ENCODE measurements around the gene PLA2G4E.

PLA2G4E gene

DNA sequence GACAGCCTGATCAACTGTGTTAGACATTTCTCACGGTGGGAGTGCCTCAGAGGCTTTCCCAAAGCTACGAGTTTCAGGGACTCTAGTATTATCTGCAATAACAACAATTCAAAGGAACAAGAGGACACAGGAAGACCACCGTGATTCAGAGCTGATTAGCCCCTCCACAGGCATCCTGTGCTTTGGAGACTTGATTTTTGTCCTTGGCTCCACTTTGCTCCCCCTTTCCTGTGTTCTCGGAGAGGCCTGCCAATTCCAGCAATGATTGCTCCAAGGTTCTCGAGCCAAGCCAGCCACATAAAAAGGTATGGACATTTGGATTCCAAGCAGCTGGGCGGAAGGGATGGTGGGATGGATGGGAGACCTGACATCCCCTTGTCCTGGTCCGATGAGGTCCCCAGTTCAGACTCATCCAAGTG lies 62.8 kb downstream of the PLA2G4E start:
- TF ChIP-seq CTCF (IDR thresholded peaks at IDR 0.05; ENCODE audit: control insufficient read depth, insufficient read depth, low read depth, low read length, missing control alignments) = no peak
- no peak overlapping the region for H3K4me3 ChIP-seq (ENCODE audit: control insufficient read depth, low read depth, low read length)
- DNase-seq (ENCODE audit: low read depth) = no peak

DNA sequence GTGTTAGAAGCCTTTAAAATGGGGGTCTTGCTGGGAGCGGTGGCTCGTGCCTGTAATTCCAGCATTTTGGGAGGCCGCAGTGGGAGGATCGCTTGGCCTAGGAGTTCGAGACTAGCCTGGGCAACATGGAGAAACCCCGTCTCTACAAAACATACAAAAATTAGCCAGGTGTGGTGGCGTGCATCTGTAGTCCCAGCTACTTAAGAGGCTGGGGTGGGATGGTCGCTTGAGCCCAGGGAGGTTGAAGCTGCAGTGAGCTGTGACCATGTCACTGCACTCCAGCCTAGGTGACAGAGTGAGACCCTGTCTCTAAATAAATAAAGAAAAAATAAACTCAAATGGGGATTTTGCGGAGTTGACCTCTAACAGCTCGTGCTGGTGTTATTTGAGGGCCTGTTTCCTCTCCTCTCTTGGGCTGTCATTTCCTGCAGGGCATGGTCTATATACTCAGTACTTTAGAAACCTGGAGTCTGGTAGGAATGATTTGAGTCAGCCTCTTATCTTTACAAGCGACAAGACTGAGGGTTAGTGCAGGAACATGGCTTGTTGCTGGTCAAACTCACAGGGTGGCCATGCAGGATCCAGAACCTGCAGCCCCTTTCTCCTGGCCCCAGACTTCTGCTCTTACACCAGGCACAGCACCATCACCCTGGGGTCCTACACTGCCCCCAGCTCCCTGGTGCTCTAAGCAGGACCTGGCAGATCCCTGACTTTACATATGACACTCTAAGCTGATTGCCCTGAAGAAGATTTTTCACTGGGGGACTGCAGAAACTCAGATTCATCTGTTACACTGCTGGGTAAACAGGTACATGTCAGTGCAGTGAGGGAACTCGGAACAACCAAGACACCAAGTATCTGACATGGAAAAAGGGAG lies 63.6 kb downstream of the PLA2G4E start:
- no peak for TF ChIP-seq CTCF (IDR thresholded peaks at IDR 0.05; ENCODE audit: control insufficient read depth, insufficient read depth, low read depth, low read length, missing control alignments)
- no peak overlapping the region for H3K4me3 ChIP-seq (ENCODE audit: control insufficient read depth, low read depth, low read length)
- DNase-seq (ENCODE audit: low read depth) = no peak

DNA sequence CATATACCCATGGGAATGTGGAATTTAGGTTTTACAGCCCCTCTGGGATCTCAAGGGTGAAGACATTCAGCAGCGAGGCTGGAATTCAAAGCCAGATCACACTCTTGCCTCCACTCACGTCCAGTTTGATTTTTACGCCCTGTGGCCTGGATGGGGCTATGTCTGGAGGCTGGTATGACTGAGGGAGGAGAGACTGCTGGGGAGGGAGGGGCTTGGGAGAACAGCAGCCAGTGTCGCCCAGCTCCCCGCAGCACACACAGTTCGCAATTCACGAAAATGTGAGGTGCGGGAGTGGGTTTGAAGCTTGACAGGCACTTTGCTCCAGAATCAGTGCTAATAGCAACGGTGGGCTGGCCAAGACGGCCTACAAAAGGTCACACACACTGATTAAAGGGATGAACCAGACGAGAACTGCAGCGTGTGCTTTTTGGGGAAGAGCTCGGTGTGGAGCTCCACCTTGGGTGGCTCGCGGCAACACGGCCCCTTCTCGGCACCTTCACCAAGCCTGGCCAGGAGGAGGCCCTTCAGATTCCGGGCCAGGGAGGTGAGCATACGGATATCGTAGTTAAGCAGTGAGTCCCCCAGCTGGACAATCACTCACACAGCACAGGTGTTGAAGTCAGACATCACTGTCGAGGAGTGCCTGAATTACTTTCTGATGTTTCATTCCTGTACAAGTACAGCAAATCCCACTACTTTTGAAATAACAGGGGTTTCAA lies 64.9 kb downstream of the PLA2G4E start:
- TF ChIP-seq CTCF (IDR thresholded peaks at IDR 0.05; ENCODE audit: control insufficient read depth, insufficient read depth, low read depth, low read length, missing control alignments) = no peak
- DNase-seq (ENCODE audit: low read depth) = no peak
- no peak overlapping the region for H3K4me3 ChIP-seq (ENCODE audit: control insufficient read depth, low read depth, low read length)

- no peak for TF ChIP-seq CTCF (IDR thresholded peaks at IDR 0.05; ENCODE audit: control insufficient read depth, insufficient read depth, low read depth, low read length, missing control alignments)
- no peak for DNase-seq (ENCODE audit: low read depth)
- no peak overlapping the region for H3K4me3 ChIP-seq (ENCODE audit: control insufficient read depth, low read depth, low read length)
Observed at GRCh38 chr15:41955100-41955499, 65.7 kb downstream of the PLA2G4E start.

DNA sequence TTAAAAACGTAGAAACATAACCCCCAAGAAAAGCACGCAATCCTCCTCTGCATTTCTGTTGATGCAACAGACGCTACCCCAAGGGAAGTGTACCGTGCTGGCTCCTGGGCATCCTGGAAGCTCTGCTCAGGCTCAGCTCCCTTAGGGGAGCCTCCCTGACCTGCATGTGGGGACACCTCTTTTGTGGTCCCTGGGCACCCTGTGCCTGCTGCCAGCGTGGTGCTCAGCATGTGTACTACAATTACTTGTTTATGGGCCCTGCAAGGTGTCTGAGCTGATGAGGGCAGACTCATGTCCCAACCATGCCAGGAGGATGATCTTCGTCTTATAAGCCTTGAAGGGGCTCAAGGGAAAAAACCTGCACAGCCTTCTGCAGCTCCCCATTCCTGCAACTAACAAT lies 66.8 kb downstream of the PLA2G4E start:
- no peak overlapping the region for H3K4me3 ChIP-seq (ENCODE audit: control insufficient read depth, low read depth, low read length)
- TF ChIP-seq CTCF (IDR thresholded peaks at IDR 0.05; ENCODE audit: control insufficient read depth, insufficient read depth, low read depth, low read length, missing control alignments) = no peak
- no peak for DNase-seq (ENCODE audit: low read depth)

GRCh38 chr15:41952013-41952563 lies 68.8 kb downstream of the PLA2G4E start:
- no peak overlapping the region for H3K4me3 ChIP-seq (ENCODE audit: control insufficient read depth, low read depth, low read length)
- DNase-seq (ENCODE audit: low read depth) = no peak
- no peak for TF ChIP-seq CTCF (IDR thresholded peaks at IDR 0.05; ENCODE audit: control insufficient read depth, insufficient read depth, low read depth, low read length, missing control alignments)

Data from AG09309 (cell line).